Measurements from ENCODE around the gene HNRNPUL1.
A peak's percentile ranks its signal among the peaks of the same experiment; 100 is the strongest.
"Not testable (repeated sequence)": the region's sequence is repeated elsewhere in the genome, so short reads cannot be mapped to it uniquely, and the experiment has no call there.

The HNRNPUL1 gene

DNA sequence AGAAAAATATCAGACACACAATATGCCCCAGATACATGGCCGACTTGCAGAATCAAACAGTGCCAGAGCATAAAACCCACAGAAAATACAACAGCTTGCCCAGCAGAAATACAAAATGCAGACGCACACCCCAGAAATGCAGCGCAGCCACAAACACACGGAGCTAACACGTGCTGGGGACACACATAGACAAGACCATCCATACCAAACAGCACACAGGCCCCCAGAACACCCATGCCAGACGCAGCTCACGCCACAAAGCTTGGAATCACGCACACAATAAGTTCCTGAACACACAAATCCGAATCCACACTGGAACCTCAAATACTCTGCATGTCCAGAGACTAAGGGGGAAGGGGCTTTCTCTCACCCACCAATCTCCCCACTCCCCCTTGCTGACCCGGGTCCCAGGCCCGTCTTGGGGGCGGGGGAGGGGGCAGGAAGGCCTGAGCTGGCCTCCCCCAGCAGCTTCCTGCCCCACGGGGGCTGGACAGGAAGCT lies 63.0 kb downstream of the HNRNPUL1 start:
- TF ChIP-seq ZNF274 (IDR thresholded peaks at IDR 0.05; ENCODE audit: low read depth, low read length) = no peak
- peak overlapping the region; percentile 74; the same call in 1 of the 2 replicates for H3K4me3 ChIP-seq (ENCODE audit: low read length)

DNA sequence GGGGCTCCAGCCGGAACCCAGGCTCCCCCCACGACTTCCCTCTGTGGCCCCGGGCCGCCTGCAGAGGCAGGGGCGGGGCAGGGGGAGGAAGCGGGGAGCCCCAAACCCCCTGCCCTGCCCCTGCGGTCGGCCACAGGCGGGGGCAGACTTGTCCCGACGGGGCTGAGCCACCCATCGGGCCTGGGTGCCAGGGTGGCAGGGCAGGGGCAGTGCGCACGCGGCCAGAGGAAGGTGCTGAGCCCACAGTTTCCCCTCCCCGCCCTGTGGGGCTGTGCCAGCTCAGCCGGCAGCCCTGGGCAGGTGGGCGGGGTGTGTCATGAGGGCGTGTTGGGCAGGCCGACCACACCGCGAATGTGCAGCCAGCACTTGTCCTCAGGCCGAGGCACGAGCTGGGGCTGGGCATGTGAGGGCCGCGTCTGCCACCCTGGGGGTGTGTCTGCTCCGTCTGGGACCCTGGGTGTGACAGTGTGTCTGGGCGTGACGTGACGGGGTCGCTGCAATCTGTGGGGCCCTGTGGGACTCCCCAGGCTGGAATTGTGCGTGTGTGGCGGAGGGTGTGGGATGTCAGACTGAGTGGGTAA lies 63.5 kb downstream of the HNRNPUL1 start:
- no peak for TF ChIP-seq ZNF274 (IDR thresholded peaks at IDR 0.05; ENCODE audit: low read depth, low read length)
- H3K4me3 ChIP-seq (ENCODE audit: low read length) = peak overlapping the region; percentile 74; the same call in 1 of the 2 replicates

DNA sequence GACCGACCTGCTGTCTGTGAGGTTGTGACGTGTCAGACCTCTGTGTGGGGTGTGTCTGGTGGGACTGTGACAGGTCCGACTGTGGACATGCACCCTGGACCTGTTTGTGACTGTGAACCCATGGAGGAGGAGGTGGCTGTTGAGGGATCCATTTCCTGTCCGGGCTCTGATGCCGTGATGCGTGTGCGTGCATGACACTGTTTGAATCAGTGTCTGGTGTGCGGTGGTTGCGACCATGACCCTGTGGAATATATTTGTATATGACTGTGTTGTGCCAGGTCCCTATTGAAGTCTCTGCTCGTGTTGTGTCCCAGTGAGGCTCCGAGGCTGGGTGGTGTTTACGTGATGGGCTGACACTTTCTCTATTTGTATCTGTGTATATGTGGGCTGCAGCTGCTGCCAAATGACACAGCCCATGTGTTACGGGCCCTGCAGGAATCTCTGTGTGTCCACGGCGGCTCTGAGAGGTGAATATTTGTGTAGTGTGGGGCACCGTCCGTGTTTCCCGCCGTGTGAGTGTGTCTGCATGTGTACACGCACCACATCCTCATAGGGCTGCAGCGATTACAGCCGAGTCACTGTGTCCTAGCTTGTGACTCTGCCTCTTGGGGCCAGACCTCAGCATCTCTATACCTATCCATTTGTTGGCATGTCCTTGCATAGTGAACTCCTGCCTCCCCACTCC lies 64.1 kb downstream of the HNRNPUL1 start:
- TF ChIP-seq ZNF274 (IDR thresholded peaks at IDR 0.05; ENCODE audit: low read depth, low read length) = no peak

DNA sequence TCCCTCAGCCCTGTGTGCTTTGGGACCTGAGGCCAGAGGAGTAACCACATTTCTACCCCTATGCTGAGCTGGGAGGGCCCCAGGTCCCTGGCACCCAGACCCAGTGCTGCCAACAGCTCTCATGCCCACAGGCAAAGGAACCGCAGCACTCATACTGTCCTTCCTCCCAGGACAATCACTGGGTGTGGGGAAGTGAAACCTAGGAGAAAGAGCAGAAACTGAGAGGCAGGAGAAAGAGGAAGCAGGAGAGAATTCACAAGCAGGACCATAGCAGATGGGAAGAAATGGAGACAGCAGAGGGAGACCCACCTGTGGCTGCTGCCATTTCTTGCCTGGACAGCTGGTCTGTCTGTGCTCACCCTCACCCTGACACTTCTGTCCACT lies 64.7 kb downstream of the HNRNPUL1 start:
- TF ChIP-seq ZNF274 (IDR thresholded peaks at IDR 0.05; ENCODE audit: low read depth, low read length) = no peak
- no peak overlapping the region; the same call in 1 of the 2 replicates for H3K4me3 ChIP-seq (ENCODE audit: low read length)

More for the DNA sequence above, 64.1 kb downstream of the HNRNPUL1 start:
- no peak overlapping the region; the same call in 1 of the 2 replicates for H3K4me3 ChIP-seq (ENCODE audit: low read length)

DNA sequence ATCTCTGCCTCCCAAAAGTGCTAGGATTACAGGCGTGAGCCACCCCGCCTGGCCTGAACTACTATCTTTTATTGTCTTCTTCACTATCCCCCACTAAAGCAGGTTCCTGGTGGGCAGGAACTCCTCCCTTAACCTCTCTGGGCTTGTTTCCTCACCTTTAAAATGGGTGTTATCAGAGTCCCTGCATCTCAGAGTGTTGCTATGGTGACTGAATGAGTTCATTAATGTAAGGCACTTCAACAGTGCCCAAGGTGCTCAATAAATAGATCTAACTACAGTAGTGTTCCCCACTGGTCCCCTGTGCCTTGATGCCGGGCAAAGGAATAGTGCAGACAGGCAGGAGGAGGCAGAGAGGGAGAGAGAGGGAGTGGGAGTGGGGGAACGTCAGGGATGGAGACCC lies 66.3 kb downstream of the HNRNPUL1 start:
- TF ChIP-seq ZNF274 (IDR thresholded peaks at IDR 0.05; ENCODE audit: low read depth, low read length) = no peak
- no peak overlapping the region for H3K4me3 ChIP-seq (ENCODE audit: low read length)

DNA sequence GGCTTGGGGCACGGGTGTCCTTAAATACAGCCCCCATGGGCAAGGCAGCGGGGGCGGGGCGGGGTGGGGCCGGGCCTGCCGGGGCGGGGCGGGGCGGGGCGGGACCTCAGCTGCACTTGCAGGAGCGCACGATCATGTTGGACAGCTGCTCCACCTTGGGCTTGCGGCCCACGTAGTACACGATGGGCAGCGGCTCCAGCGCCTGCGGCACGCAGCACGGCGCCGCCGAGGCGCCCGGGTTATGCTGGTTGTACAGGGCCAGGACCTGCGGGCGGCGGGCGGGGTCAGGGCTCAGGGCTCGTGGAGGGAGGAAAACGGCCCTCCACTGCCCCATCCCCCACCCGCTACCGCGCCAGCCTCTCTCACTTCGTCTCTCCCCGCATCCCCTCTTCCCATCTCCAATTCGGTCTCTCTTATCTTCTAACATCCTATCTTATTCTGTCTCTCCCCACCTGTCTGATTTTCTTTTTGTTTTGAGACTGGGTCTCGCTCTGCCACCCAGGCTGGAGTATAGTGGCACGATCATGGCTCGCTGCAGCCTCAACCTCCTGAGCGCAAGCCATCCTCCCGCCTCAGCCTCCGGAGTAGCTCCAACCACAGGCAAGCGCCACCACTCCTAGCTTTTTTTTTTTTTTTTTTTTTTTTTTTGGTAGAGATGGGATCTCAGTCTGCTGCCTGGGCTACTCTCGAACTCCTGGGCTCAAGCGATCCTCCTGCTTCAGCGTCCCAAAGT lies 66.9 kb downstream of the HNRNPUL1 start:
- H3K4me3 ChIP-seq (ENCODE audit: low read length) = no peak overlapping the region
- no peak for TF ChIP-seq ZNF274 (IDR thresholded peaks at IDR 0.05; ENCODE audit: low read depth, low read length)

DNA sequence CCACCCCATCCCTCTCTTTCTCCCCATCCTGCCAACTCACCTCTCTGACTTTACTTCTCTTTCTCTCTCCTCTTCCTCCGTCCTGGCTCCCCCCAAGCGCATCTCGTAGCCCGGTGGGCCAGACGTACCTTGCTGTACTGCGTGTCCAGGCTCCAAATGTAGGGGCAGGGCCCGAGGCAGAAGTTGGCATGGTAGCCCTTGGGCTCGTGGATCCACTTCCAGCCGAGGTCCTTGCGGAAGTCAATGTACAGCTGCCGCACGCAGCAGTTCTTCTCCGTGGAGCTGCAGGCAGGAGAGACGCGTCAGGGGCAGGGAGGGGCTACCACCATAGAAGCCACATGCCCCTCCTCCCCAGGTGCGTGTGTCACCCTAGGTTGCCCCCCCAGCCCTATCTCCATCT lies 67.8 kb downstream of the HNRNPUL1 start:
- H3K4me3 ChIP-seq (ENCODE audit: low read length) = no peak overlapping the region

DNA sequence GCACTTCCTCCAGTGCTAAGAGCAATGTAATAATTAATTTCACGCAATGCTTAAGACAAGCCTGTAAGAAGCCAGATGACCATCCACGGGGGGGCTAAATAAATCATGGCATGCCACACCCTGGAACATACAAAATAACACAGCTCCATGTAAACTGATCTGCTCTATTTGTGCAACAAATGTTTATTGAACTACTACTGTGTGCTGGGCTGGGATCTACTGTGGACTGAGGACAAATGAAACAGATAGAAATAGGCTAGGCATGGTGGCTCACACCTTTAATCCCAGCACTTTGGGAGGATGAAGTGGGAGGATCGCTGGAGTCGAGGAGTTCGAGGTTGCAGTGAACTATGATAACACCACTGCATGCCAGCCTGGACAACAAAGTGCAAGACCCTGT lies 68.3 kb downstream of the HNRNPUL1 start:
- no peak for TF ChIP-seq ZNF274 (IDR thresholded peaks at IDR 0.05; ENCODE audit: low read depth, low read length)
- H3K4me3 ChIP-seq (ENCODE audit: low read length) = no peak overlapping the region

More for the DNA sequence above, 67.8 kb downstream of the HNRNPUL1 start:
- TF ChIP-seq ZNF274 (IDR thresholded peaks at IDR 0.05; ENCODE audit: low read depth, low read length) = no peak

DNA sequence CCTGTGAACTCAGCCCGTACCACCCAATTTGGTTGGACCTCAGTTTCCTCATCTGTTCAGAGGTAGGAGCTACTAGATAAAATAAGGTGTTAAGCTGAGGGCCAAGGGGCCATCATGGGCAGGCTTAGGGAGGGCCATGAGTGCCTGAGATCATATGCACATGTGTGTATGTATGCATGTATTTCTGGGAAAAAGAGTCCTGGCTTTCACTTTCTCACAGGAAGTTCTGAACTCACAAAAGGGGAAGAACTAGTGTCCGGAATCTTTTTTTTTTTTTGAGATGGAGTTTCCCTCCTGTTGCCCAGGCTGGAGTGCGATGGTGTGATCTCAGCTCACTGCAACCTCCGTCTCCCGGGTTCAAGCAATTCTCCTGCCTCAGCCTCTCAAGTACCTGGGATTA lies 70.6 kb downstream of the HNRNPUL1 start:
- no peak for TF ChIP-seq ZNF274 (IDR thresholded peaks at IDR 0.05; ENCODE audit: low read depth, low read length)
- no peak overlapping the region for H3K4me3 ChIP-seq (ENCODE audit: low read length)

DNA sequence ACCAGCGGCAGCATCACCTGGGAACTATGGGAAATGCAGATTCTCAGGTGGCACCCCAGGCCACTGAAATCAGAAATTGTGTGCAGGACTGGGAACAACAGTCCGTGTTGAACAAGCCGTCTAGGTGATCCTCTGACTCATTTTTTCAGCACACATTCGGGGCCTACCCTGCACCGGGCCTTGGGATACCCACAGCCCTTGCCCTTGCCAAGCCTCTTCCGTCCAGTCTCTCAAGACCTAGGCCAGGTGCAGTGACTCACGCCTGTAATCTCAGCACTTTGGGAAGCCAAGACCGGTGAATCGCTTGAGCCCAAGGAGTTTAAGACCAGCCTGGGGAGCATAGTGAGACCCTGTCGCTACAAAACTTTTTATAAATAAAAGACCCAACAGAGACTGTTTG lies 71.3 kb downstream of the HNRNPUL1 start:
- no peak for TF ChIP-seq ZNF274 (IDR thresholded peaks at IDR 0.05; ENCODE audit: low read depth, low read length)
- H3K4me3 ChIP-seq (ENCODE audit: low read length) = no peak overlapping the region

DNA sequence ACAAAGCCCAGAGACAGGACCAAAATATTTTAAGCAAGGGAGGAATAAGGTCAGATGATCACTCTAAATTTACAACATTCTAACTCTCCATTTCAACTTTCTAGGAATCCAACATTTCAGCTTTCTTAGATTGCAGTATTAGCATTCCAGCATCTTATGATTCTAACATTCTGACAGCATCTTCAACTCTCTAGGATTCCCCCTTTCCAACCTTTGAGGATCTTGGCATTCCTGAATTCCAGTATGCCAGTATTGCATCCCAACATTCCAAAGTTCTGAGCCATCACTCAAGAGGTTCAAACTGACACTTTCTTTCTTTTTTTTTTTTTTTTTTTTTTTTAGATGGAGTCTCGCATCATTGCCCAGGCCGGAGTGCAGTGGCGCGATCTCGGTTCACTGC lies 75.8 kb downstream of the HNRNPUL1 start:
- H3K4me3 ChIP-seq (ENCODE audit: low read length) = no peak overlapping the region
- TF ChIP-seq ZNF274 (IDR thresholded peaks at IDR 0.05; ENCODE audit: low read depth, low read length) = no peak

DNA sequence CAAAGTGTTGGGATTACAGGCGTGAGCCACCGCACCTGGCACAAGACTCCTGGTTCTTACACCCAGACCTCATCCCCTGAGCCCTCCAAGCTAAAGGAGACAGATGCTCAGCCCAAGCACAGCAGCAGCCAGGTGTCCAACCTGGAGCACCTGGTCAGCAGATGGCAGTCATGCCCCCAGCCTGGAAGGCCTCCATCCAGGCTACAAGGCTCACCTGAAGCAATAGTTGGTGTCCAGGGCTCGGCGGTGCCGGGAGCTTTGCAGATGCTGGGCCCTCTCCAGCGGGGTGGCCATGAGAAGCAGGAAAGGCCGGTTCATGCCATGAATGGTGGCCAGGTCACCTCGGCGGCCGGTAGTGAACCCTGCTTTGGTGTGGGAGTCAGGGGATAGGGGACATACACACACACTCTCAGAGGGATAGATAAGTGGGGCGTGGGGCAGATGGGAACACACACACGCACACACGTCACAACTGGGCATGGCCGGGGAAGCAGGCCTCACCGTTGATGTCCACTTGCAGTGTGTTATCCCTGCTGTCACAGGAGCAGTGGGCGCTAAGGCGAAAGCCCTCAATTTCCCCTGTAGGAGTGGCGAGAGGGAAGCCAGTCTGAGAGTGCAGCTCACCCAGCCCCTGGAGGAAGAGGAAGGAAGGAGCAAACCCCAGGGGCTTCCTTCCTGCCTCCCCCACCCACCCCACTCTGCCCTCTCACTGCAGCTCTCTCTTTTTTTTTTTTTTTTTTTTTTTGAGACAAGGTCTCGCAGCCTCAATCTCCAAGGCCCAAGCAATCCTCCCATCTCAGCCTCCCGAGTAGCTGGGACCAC lies 77.7 kb downstream of the HNRNPUL1 start:
- TF ChIP-seq ZNF274 (IDR thresholded peaks at IDR 0.05; ENCODE audit: low read depth, low read length) = no peak
- H3K4me3 ChIP-seq (ENCODE audit: low read length) = no peak overlapping the region

DNA sequence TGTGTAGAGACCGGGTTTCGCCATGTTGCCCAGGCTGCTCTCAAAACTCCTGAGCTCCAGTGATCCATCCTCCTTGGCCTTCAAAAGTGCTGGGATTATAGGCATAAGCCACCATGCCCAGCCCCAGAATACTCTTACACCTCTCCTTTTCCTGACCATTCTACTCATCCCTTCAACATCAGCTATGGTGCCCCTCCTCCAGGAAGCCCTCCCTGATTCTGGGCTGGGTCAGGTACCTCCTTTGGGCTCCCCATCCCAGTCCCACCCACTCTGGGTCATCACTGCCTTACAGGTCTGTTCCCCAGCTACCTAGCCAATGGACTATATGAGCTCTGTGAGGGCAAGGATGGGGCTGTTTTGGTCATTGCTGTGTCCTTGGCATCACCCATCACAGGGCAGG lies 80.0 kb downstream of the HNRNPUL1 start:
- H3K4me3 ChIP-seq (ENCODE audit: low read length) = no peak overlapping the region
- no peak for TF ChIP-seq ZNF274 (IDR thresholded peaks at IDR 0.05; ENCODE audit: low read depth, low read length)

DNA sequence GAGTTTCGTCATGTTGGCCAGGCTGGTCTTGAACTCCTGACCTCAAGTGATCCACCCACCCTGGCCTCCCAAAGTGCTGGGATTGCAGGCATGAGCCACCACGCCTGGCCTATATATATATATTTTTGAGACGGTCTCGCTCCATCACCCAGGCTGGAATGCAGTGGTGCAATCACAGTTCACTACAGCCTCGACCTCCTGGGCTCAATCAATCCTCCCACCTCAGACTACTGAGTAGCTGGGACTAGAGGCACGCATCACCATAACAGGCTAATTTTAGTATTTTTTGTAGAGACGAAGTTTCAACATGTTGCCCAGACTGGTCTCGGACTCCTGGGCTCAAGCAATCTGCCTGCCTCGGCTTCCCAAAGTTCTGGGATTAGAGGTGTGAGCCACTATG lies 82.7 kb downstream of the HNRNPUL1 start:
- H3K4me3 ChIP-seq (ENCODE audit: low read length) = not testable (repeated sequence)

Data from GM08714 (cell line).